ENCODE measurements around the gene CKS1B. TPM values are rescaled to one million over a fixed set of nuclear protein-coding genes. Genes with fewer than 3 reads are reported as not detected.

Gene CKS1B
- total RNA-seq, 6 experiments from 2014 or later: 52.7 to 111 (median 98.8) TPM

DNA sequence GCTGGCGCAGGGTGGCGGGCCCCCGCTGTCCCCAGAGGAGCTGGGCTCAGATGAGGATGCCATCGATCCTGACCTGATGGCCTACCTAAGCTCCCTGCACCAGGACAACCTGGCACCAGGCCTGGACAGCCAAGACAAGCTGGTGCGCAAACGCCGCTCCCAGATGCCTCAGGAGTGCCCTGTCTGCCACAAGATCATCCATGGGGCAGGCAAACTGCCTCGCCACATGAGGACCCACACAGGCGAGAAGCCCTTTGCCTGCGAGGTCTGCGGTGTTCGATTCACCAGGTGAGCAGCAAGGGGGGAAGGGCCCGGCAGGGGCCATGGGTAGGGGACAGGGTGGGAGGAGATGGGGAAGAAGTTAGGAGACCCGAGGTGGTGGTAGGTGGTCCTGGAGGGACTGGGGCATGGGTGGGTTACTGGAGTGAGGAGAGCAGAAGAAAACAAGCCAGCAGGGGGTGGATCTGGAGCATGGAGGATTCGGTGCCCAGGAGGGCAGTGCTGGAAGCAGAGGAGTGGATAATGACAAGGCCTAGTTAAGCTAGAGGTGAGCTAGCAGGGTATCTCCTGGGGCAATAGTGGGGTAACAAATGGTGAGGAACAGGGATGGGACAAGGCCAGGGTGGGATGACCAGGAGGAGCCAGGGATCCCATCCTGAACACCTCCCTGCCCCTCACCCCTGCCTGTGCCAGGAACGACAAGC lies 41.2 kb downstream of the CKS1B start:
- no peak for TF ChIP-seq CTCF (IDR thresholded peaks at IDR 0.05)
- H3K9me3 Mint-ChIP-seq: no peaks in the 10 kb centered on the region
- no peak for DNase-seq
- H3K4me1 Mint-ChIP-seq (ENCODE audit: low read depth): peaks cover 25% of the 10 kb centered on the region
- peak overlapping the region; percentile 24; the same call in 1 of the 2 replicates for H3K27ac Mint-ChIP-seq
- H3K4me3 Mint-ChIP-seq: no peak overlapping the region
- no peaks in the 10 kb centered on the region for H3K36me3 Mint-ChIP-seq (ENCODE audit: low read depth)
- H3K27me3 Mint-ChIP-seq (ENCODE audit: insufficient read depth): no peaks in the 10 kb centered on the region

- H3K36me3 Mint-ChIP-seq (ENCODE audit: low read depth): no peaks in the 10 kb centered on the region
- H3K9me3 Mint-ChIP-seq: no peaks in the 10 kb centered on the region
- no peak for DNase-seq
- H3K4me3 Mint-ChIP-seq: no peak overlapping the region
- no peak overlapping the region for H3K27ac Mint-ChIP-seq
- TF ChIP-seq CTCF (IDR thresholded peaks at IDR 0.05): no peak
- H3K4me1 Mint-ChIP-seq (ENCODE audit: low read depth): peaks cover 25% of the 10 kb centered on the region
- H3K27me3 Mint-ChIP-seq (ENCODE audit: insufficient read depth): no peaks in the 10 kb centered on the region
Observed at GRCh38 chr1:155016231-155016831, 41.9 kb downstream of the CKS1B start.

- Mint-ChIP-seq H3K9me3 (no peaks in the 10 kb centered on the region), H3K36me3 (ENCODE audit: low read depth) (no peaks in the 10 kb centered on the region), H3K27me3 (ENCODE audit: insufficient read depth) (no peaks in the 10 kb centered on the region; the same call in 1 of the 2 replicates), H3K27ac (peak overlapping the region; percentile 74), H3K4me1 (ENCODE audit: low read depth) (peaks cover 30% of the 10 kb centered on the region), H3K4me3 (peak overlapping the region; percentile 49)
- TF ChIP-seq CTCF (IDR thresholded peaks at IDR 0.05): peak; percentile 99
- DNase-seq: peak; percentile 74
Observed at GRCh38 chr1:155017041-155017945, 42.8 kb downstream of the CKS1B start.

- Mint-ChIP-seq H3K4me1 (ENCODE audit: low read depth) (peaks cover 32% of the 10 kb centered on the region), H3K27ac (no peak overlapping the region), H3K9me3 (no peaks in the 10 kb centered on the region), H3K36me3 (ENCODE audit: low read depth) (no peaks in the 10 kb centered on the region), H3K27me3 (ENCODE audit: insufficient read depth) (no peaks in the 10 kb centered on the region; the same call in 1 of the 2 replicates), H3K4me3 (peak overlapping the region; percentile 42)
- no peak for DNase-seq
- TF ChIP-seq CTCF (IDR thresholded peaks at IDR 0.05): no peak
Observed at GRCh38 chr1:155017946-155018316, 43.5 kb downstream of the CKS1B start.

DNA sequence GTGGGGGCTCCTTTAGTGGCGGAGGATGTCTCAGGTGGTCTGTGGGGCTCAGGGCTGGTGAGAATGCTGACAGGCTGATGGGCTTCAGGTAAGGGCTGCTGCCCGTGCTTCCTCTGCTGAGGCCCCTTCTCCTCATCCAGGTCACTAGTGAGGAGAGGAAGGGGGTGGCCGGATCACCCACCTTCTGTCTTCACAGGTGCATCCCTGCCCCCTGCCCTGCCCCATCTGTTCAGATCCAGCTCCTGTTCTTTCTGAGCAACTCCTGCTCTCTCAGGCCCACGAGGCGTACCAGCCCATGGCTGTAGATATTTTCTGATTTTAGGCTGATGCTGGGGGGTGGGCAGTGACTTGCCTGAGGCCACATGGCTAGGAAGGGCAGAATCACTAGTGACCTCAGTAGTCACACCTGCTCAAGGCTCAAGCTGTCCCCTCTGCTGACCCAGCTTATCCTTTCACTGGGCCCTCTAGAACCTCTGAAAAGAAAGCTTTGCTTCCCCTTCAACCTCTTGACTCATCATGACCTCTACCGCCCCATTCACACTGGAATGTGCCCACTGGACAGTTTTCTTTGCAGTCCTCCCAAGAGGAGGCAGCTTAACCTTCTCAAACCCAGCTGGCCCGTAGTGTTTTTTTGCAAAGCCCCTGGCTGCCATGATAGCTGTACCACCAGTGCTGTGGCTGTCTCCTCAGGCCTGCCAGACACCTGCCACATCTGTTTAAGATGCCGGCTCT lies 44.3 kb downstream of the CKS1B start:
- H3K9me3 Mint-ChIP-seq: no peaks in the 10 kb centered on the region
- DNase-seq: no peak
- no peak overlapping the region for H3K27ac Mint-ChIP-seq
- H3K4me1 Mint-ChIP-seq (ENCODE audit: low read depth): peaks cover 32% of the 10 kb centered on the region
- no peak for TF ChIP-seq CTCF (IDR thresholded peaks at IDR 0.05)
- H3K27me3 Mint-ChIP-seq (ENCODE audit: insufficient read depth): no peaks in the 10 kb centered on the region; the same call in 1 of the 2 replicates
- peak overlapping the region; percentile 33; the same call in 1 of the 2 replicates for H3K4me3 Mint-ChIP-seq
- H3K36me3 Mint-ChIP-seq (ENCODE audit: low read depth): no peaks in the 10 kb centered on the region

Data from HFFc6 (cell line).